HG02678 (cell line): ENCODE results near the gene SLC35A2.
"Not testable (repeated sequence)": the region's sequence is repeated elsewhere in the genome, so short reads cannot be mapped to it uniquely, and the experiment has no call there.

ENCODE experiments used
- ATAC-seq: cut with Tn5 transposase; IDR thresholded peaks from one replicate; pipeline ENCODE4 v1.9.1; 2021; ENCODE audit warnings: mild to moderate bottlenecking, moderate library complexity; ENCODE audit not compliant: unreplicated experiment

The SLC35A2 gene

GRCh38 chrX:48903290-48903689, 8.2 kb downstream of the SLC35A2 start:
- ATAC-seq: no peak

- no peak for ATAC-seq
Observed at GRCh38 chrX:48902776-48903175, 8.7 kb downstream of the SLC35A2 start.

- no peak for ATAC-seq
Observed at GRCh38 chrX:48902135-48902534, 9.3 kb downstream of the SLC35A2 start.

GRCh38 chrX:48901069-48901468, 10.4 kb downstream of the SLC35A2 start:
- no peak for ATAC-seq

GRCh38 chrX:48899078-48899410, 12.4 kb downstream of the SLC35A2 start:
- ATAC-seq: no peak

GRCh38 chrX:48897625-48898306, 13.7 kb downstream of the SLC35A2 start, which contains the start of the genes PQBP1 and TIMM17B:
Gene PQBP1 (plus strand): TSS chrX:48897930. CDS start chrX:48898510, 580 bp downstream.
Gene TIMM17B (minus strand): TSS chrX:48897768. CDS start chrX:48897749, 19 bp downstream.
- peak; percentile 93 for ATAC-seq

- no peak for ATAC-seq
Observed at GRCh38 chrX:48897157-48897624, 14.3 kb downstream of the SLC35A2 start.

GRCh38 chrX:48896611-48897011, 14.8 kb downstream of the SLC35A2 start:
- no peak for ATAC-seq

- no peak for ATAC-seq
Observed at GRCh38 chrX:48894891-48895290, 16.6 kb downstream of the SLC35A2 start.

GRCh38 chrX:48893556-48894348, 17.7 kb downstream of the SLC35A2 start:
- no peak for ATAC-seq

GRCh38 chrX:48892896-48893295, 18.6 kb downstream of the SLC35A2 start:
- ATAC-seq: no peak

GRCh38 chrX:48891402-48892288, 19.8 kb downstream of the SLC35A2 start:
- ATAC-seq: peak; percentile 81

- peak; percentile 45 for ATAC-seq
Observed at GRCh38 chrX:48890934-48891401, 20.5 kb downstream of the SLC35A2 start.

GRCh38 chrX:48890296-48890925, 21.0 kb downstream of the SLC35A2 start:
- ATAC-seq: no peak

- ATAC-seq: not testable (repeated sequence)
Observed at GRCh38 chrX:48886586-48886985, 24.9 kb downstream of the SLC35A2 start.

GRCh38 chrX:48883729-48884128, 27.7 kb downstream of the SLC35A2 start:
- ATAC-seq: no peak

- not testable (repeated sequence) for ATAC-seq
Observed at GRCh38 chrX:48876944-48877343, 34.5 kb downstream of the SLC35A2 start.

- ATAC-seq: not testable (repeated sequence)
Observed at GRCh38 chrX:48872017-48872416, 39.4 kb downstream of the SLC35A2 start.

- no peak for ATAC-seq
Observed at GRCh38 chrX:48864210-48864609, 47.2 kb downstream of the SLC35A2 start.

- no peak for ATAC-seq
Observed at GRCh38 chrX:48854898-48855297, 56.5 kb downstream of the SLC35A2 start.
